Ramos (cell line): Measurements from ENCODE around the gene IL17D.

Experiments used
- in situ Hi-C: fragments of 300-500 bp; cut with MboI; formaldehyde crosslinking; loops from one replicate; pipeline ENCODE4 v1.14.3; 2022; ENCODE audit warnings: low sequenced_read_pairs; ENCODE audit not compliant: unreplicated experiment

Gene IL17D

GRCh38 chr13:20686863-20687579, 16.5 kb upstream of the IL17D start:
- in situ Hi-C loops: no loop called here

DNA sequence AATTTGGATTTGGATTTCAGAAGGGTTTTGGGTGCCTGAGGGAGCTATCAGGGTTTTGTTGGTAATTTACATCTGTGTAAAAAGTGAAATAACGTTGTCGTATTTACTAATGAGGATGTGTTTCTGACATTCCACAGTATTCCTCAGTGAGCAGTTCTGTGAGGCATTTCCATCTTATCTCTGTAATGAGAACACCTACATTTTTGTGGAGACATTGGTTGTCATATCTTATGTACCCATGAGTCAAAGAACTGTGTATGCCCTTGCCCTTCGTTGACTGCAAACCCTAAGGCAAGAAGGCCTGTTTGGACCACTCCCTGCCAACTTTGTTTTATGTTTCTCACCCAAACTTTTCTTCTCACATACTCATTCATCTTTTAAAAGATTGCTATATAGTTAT, 14.2 kb upstream of the IL17D start:
- in situ Hi-C loops: no loop called here

- in situ Hi-C loops: no loop called here
Measured at GRCh38 chr13:20691616-20692015, 11.9 kb upstream of the IL17D start.

DNA sequence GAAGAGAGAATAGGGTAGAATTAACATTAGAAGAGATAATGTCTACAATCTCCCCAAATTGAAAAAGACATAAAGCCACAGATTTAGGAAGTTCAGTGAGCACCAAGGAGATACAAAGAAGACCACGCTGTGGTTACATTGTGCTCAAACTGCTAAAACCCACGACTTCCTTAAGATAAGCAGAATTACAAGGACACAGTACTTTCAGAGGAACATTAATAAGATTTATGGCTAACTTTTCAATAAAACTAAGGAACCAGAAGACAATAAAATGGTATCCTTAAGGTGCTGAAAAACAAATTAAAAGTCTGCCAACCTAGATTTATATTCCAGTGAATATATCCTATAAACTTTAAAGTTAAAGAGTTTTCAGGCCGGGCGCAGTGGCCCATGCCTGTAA, 7.4 kb upstream of the IL17D start:
- in situ Hi-C loops: no loop called here

- in situ Hi-C loops: no loop called here
Measured at GRCh38 chr13:20699715-20700114, 3.8 kb upstream of the IL17D start.

- in situ Hi-C loops: no loop called here
Measured at GRCh38 chr13:20700288-20700687, 3.2 kb upstream of the IL17D start.

- in situ Hi-C loops: no loop called here
Measured at GRCh38 chr13:20701461-20701860, 2.0 kb upstream of the IL17D start.

DNA sequence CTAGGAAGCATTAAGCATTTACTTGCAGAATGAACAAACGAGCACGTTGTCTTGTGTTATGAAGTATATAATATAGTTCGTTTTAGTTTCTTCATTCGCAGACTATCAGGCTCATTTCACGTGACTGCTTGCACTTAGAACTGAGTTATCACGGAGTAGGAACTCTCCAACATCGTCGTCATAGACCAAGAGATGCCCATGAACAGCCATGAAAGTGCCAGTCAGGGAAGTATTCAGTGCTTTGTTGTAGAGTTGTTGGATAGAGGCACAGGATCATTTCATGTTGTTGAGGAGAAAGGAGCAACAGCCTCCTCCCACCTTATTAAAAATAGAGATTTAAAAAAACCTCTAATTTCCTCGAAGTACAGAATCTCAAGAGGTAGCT, 977 bp upstream of the IL17D start:
- in situ Hi-C loops: no loop called here

DNA sequence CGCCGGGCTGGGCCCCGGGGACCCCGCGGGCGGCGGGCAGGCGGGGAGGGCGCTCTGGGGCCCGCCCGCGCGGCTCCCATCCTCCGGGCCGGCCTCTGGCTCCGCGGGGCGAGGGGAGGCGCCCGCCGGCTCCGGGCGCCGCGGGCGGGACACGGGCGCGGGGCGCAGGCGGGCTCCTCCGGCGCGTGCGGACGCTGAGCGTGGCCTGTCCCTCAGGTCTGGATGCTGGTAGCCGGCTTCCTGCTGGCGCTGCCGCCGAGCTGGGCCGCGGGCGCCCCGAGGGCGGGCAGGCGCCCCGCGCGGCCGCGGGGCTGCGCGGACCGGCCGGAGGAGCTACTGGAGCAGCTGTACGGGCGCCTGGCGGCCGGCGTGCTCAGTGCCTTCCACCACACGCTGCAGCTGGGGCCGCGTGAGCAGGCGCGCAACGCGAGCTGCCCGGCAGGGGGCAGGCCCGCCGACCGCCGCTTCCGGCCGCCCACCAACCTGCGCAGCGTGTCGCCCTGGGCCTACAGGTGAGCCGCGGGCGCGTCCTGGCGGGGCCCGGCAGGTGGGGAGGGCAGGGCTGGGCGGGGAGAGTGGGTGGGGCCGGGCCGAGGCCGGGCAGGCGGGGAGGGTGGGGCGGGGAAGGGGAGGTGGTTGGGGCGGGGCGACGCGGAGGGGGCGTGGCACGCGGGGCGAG, 420 bp downstream of the IL17D start:
- in situ Hi-C loops: no loop called here

DNA sequence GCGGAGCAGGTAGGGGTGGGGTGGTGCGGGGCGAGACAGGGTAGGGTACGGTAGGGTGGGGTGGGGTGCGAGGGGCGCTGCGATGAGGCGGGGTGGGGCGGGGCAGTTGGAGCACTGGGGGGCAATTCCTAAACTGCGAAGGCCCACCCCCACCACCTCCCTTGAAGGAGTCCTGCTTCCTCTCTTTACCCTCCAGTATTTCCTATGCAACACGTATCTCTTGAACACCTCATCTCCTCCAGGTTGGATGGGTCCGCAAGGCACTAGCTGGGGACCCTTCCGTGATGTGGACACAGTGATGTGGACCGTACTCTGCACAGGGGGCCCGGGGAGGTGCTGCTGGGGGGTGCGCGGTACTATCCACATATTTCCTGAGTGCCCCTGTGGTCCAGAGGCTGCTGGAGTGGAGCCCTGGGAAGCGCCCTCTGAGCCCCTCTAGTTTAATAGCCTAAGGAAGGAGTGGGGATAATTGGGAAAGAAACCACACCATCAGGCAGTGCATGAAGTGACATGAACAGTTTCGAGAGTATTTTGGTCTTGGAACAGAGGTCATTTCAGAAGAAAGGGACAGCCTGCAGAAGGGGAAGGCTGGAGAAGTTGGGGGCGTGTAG, 1.1 kb downstream of the IL17D start:
- in situ Hi-C loops: loop anchor here (5.0 kb wide), 1 partner anchor 223 kb away; no protein-coding TSS in a partner anchor

- in situ Hi-C loops: loop anchor here (5.0 kb wide), 1 partner anchor 221 kb away; no protein-coding TSS in a partner anchor
Measured at GRCh38 chr13:20706661-20707060, 3.2 kb downstream of the IL17D start.

DNA sequence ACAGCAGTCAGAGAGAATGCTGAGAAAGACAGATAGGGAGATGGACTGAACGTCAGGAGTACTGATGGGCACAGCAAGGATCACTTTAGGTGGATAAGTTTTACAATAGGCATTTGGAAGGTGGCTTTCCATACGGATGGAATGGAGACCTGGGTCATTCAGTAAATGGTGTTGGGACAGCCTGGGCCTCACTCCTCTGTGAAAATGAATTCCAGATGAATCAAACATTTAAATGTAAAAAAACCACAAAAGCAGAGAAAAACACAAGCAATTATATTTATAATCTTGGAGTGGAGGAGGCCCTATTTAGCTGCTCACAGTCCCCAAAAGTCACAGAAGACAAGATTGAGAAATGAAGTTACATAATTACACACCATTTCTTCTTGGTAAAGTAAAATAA, 4.7 kb downstream of the IL17D start:
- in situ Hi-C loops: loop anchor here (5.0 kb wide), 1 partner anchor 219 kb away; no protein-coding TSS in a partner anchor

DNA sequence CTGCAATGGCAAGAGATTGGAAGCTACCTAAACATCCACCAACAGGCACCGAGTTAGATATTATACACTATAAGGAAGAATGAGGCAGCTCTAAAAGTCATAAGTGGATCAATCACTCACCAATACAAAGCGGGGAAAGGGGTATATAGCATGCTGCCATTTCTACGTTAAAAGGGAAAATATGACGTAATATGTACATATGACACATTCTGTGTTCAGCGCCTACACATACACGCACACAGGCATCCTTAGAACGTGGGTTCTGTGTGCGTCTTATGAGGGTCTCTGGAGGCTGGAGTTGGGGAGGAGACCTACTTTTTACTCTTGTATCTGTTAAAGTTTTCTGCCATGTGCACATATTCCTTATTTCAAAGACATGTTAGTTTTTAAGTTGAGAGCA, 5.9 kb downstream of the IL17D start:
- in situ Hi-C loops: loop anchor here (5.0 kb wide), 1 partner anchor 218 kb away; no protein-coding TSS in a partner anchor

DNA sequence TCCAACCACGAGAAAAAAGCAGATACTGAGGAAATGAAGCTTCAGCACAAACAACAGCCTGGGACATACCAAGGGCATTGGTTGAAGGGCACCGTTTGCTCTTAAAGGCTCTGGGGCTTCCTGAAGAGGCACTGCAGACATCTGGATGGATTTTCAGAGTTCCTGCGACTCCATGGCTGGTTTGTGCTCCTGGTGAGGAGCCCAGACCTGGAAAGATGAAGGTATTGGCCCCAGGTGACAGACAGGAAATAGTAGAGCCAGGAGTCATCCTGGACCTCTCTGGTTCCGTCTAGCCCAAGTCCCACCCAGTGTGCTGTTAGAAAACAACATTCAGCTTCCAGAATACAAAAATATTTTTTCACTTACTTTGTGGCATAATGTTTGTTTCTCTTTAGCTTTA, 6.3 kb downstream of the IL17D start:
- in situ Hi-C loops: loop anchor here (5.0 kb wide), 1 partner anchor 218 kb away; no protein-coding TSS in a partner anchor

DNA sequence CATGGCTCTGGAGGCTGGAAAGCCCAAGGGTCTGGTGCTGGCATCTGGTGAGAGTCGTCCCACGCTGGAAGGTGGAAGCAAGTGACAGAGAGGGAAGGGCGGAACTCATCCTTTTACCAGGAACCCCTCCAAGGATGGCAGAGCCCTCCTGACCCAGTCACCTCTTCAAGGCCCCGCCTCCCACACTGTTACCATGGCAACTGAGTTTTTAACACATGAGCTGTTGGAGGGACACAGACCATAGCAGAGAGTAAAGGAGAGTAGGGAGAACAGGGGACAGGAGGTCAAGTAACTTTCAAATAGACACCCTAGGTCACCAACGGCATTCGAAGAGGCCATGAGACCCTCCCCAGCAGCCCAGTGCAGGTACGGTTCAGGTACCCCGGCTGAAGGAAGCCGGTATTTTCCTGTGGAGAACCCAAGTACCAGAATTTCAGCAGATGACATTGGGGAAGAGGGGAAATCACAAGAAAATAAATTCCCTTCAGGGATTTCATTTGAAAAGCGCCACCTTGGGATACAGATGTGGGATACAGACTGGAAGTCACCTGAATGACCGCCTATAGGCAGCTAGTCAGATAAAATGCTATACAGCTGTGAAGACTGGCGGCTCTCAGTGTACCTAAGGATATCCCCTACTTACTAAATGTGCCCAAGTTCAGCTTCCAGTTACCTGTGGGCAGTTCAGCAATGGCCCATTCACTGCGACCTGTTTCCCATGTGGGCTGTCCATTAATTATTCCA, 8.0 kb downstream of the IL17D start:
- in situ Hi-C loops: no loop called here

DNA sequence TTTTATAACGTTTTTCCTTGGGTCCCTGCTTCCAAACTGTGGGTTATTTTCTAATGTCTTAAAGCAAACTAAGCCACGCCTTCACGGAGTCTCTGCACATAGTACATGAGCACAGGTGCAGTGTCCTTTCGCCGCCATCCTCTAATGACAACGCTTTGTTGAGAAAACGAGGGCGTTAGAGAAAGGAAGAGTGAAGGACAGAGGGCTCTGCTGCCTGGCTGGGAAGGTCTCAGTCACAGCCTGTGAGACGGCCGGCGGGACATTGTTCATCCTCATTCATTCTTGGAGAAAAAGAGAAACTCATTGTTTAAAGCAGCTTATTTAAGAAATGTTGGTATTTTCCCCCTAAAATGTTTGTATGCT, 9.5 kb downstream of the IL17D start:
- in situ Hi-C loops: no loop called here

GRCh38 chr13:20713751-20714150, 10.3 kb downstream of the IL17D start:
- in situ Hi-C loops: no loop called here

DNA sequence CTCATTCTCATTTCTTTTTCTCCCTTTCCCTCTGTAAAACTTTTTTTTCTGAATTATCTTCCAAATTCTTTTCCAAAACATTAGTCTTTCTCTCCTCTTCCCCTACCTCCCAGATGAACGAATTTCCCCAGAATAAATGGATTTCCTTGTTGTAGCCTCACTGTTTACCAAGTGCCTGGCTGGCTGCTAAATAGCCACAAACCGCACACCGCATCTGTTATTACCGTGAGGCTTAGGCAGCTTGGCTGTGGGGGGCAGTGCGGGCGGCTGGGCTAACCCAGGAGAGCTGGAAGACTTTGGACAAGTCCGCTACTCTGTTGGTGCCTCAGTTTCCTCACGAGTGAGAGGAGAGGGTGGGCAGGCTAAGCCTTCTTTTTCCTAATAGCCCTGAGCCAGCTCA, 10.7 kb downstream of the IL17D start:
- in situ Hi-C loops: no loop called here

DNA sequence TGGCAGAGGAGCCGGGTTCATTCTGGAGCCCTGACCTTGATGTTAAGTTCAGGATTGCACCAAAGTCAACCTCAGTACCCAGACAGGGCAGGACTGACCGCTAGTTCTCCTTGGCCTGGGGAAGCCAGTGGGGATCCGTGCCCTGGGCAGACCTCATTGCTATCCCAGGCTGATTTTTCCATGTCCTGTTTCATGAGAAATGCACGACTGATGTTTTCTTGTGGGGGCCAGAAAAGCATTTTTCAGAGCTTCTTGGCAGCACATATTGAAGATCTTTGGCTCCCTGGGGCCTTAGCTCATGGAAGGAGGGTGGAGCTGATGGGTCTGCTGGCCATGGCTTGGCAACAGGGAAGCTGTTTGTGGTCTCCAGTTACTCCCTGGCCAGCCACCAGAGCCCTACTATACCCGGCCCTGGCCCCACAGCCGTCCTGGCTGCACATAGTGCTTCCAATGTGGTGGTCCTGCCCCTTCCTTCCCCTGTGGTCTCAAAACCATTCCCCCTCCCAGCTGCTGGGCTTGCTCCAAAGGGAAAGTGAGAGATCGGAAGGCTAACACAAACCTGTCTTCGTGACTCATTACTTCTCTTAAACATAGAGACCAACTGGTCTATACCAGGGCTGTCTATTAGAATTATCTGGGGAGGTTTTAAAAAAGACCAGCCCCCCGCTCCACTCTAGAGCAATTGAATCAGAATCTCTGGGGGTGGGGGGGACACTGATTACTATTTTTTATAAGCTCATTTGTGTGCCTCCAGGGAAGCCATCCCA, 11.2 kb downstream of the IL17D start:
- in situ Hi-C loops: no loop called here

- in situ Hi-C loops: no loop called here
Measured at GRCh38 chr13:20715330-20715712, 11.8 kb downstream of the IL17D start.
